ENCODE data around the gene KLHL1.
A peak's percentile ranks its signal among the peaks of the same experiment; 100 is the strongest.
"Not testable (repeated sequence)": the region's sequence is repeated elsewhere in the genome, so short reads cannot be mapped to it uniquely, and the experiment has no call there.

KLHL1 gene

GRCh38 chr13:70108356-70109105 lies at the start of gene KLHL1:
Gene KLHL1, minus strand, starts transcription at chr13:70108452. Its CDS starts 753 bp downstream, at chr13:70107699.
- DNase-seq = no peak

GRCh38 chr13:70142658-70143057 lies 34.4 kb upstream of the KLHL1 start:
- DNase-seq = not testable (repeated sequence)

- no peak for DNase-seq
These were observed 19.8 kb upstream of the KLHL1 start for GRCh38 chr13:70128098-70128497.

- DNase-seq = no peak
These were observed 17.4 kb upstream of the KLHL1 start for GRCh38 chr13:70125693-70126092.

- DNase-seq = no peak
These were observed 9.2 kb upstream of the KLHL1 start for GRCh38 chr13:70117338-70117905.

GRCh38 chr13:70107498-70108281 lies 562 bp downstream of the KLHL1 start, which contains the start of gene ATXN8OS:
Gene ATXN8OS, plus strand, starts transcription at chr13:70107826.
- no peak for DNase-seq

GRCh38 chr13:70107125-70107497 lies 1.1 kb downstream of the KLHL1 start:
- DNase-seq = no peak

GRCh38 chr13:70104481-70104880 lies 3.8 kb downstream of the KLHL1 start:
- DNase-seq = no peak

- no peak for DNase-seq
These were observed 9.6 kb downstream of the KLHL1 start for GRCh38 chr13:70098669-70099068.

- no peak for DNase-seq
These were observed 18.1 kb downstream of the KLHL1 start for GRCh38 chr13:70090036-70090723.

- no peak for DNase-seq
These were observed 19.3 kb downstream of the KLHL1 start for GRCh38 chr13:70088926-70089325.

GRCh38 chr13:70087247-70087646 lies 21.0 kb downstream of the KLHL1 start:
- no peak for DNase-seq

GRCh38 chr13:70080012-70080411 lies 28.2 kb downstream of the KLHL1 start:
- DNase-seq = no peak

GRCh38 chr13:70054572-70054971 lies 53.7 kb downstream of the KLHL1 start:
- DNase-seq = no peak

- DNase-seq = no peak
These were observed 56.7 kb downstream of the KLHL1 start for GRCh38 chr13:70051531-70051930.

- peak in 1 of 3 donors; percentile 9 for DNase-seq
These were observed 64.6 kb downstream of the KLHL1 start for GRCh38 chr13:70043685-70044084.

- DNase-seq = no peak
These were observed 66.1 kb downstream of the KLHL1 start for GRCh38 chr13:70042193-70042592.

- DNase-seq = no peak
These were observed 74.0 kb downstream of the KLHL1 start for GRCh38 chr13:70034286-70034685.

GRCh38 chr13:70027551-70027950 lies 80.7 kb downstream of the KLHL1 start:
- no peak for DNase-seq

GRCh38 chr13:70023516-70023915 lies 84.7 kb downstream of the KLHL1 start:
- DNase-seq = no peak

- no peak for DNase-seq
These were observed 85.6 kb downstream of the KLHL1 start for GRCh38 chr13:70022646-70023045.

- DNase-seq = no peak
These were observed 92.1 kb downstream of the KLHL1 start for GRCh38 chr13:70016116-70016515.

GRCh38 chr13:70014337-70014736 lies 93.9 kb downstream of the KLHL1 start:
- no peak for DNase-seq
